Hindlimb muscle (tissue), 1 donor: Measurements from ENCODE around the gene GPRIN2. TPM values are rescaled to one million over a fixed set of nuclear protein-coding genes. Genes with fewer than 3 reads are reported as not detected.
A peak's percentile ranks its signal among the peaks of the same experiment; 100 is the strongest.
"Not testable (repeated sequence)": the region's sequence is repeated elsewhere in the genome, so short reads cannot be mapped to it uniquely, and the experiment has no call there.

ENCODE experiments used
- DNase-seq: peaks from one replicate; pipeline ENCODE4 v3.0.0-alpha.2; 2013
- polyA plus RNA-seq: library from polyadenylated mRNA; unstranded; fragments of 120-200 nt; gene quantifications from one replicate; pipeline ENCODE4 v1.2.1, GENCODE V29; 2013; ENCODE audit not compliant: insufficient read length

GPRIN2 gene
- polyA plus RNA-seq, 1 donor: not detected

DNA sequence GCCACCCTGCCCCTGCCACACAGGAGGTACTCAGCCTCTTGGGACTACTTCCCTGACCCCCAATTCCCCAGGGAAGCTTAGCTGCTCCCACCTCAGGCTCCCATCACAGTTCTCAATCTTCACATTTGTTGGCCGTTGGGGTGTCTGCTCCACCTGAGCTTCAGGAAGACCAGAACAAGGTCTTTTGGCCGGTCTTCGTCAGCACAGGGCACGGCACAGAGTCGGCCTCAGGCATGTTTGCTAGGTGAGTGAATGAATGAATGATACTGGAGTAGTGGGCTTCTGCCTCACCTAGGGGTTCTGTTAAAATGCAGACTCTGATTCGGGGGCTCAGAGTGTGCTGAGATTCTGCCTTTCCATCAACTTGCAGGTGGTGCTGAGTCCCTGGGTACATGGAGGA is 20.3 kb downstream of the GPRIN2 start:
- DNase-seq: no peak

DNA sequence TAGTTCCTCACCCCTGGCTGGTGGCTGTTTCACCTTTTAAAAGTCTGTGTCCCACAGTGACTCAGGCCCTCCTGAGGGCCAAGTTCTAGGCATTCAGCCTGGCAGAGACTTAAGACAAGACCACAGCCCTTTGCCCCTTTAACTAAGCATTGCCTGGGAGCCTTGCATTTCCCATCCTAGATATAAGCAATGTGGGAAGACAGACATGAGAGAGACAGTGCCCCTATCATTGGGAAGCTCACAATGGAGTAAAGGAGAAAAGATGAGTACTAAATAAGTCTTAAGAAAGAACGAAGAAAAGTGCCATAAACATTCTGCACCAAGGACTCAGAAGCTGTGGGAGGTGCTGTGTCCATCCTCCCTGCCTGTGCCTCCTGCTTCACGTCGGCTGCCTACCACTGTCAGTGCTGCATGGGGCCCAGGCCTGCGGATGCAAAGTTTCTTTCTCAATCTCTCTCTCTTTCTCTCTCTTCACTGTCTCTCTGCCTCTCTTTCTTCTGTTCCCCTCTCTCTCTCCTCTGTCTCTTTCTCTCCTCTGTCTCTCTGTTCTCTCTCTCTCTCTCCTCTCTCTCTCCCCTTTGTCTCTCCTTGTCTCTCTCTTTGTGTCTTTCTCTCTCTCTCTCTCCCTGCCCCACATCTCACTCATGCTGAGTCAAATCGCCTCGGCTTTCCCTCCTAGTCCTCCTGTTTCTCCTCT is 21.5 kb downstream of the GPRIN2 start:
- DNase-seq: no peak

DNA sequence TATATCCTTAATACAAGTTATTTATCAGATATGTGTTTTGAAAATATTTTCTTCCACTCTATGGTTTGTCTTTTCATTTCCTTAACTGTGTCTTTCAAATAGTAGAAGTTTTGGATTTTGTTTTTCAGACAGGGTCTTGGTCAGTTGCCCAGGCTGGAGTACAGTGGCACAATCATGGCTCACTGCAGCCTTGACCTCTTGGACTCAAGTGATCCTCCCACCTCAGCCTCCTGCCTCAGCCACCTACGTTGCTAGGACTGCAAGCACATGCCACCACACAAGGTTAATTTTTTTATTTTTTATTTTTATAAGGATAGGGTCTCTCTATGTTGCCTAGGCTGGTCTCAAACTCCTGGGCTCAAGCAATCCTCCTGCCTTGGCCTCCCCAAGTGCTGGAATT is 24.2 kb downstream of the GPRIN2 start:
- not testable (repeated sequence) for DNase-seq

- DNase-seq: peak; percentile 32
These were observed 25.9 kb downstream of the GPRIN2 start for GRCh38 chr10:46530249-46531186.

DNA sequence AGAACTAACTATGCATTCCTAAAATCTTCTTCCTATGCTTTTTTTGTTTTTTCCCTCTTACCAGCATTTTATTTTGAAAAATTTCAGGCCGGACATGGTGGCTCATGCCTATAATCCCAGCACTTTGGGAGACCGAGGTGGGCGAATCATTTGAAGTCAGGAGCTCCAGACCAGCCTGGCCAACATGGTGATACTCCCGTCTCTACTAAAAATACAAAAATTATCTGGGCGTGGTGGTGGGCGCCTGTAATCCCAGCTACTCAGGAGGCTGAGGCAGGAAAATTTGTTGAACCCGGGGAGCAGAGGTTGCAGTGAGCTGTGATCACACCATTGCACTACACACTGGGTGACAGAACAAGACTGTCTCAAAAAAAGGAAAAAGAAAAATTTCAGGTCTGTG is 26.7 kb downstream of the GPRIN2 start:
- DNase-seq: not testable (repeated sequence)

- DNase-seq: no peak
These were observed 27.5 kb downstream of the GPRIN2 start for GRCh38 chr10:46528675-46529615.

DNA sequence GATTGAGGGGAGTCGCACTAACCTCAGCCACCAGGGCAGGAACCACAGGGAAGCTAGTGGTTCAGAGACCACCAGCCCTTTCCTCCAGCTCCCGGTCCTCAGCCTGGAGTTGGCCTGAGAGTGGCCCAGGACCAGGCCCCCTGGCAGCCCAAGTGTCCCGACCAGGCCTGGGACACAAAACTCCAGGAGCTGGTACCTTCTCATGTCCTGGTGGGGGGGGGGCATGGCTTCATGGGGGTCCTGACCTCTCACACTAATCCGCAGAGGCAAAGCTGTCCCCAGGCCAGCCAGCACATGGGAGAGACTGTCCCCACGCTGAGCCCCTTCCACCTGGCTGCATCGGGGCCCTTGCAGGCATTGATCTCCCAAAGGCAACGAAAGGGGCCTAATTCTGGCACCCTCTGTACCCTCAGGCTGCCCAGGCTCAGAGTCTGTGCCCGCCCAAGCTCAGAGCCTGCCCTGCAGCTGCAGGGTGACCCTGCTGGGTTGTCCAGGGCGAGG is 28.2 kb downstream of the GPRIN2 start:
- no peak for DNase-seq

- DNase-seq: no peak
These were observed 29.1 kb downstream of the GPRIN2 start for GRCh38 chr10:46527241-46527811.

- no peak for DNase-seq
These were observed 29.8 kb downstream of the GPRIN2 start for GRCh38 chr10:46526682-46527038.

GRCh38 chr10:46525824-46526681 is 30.4 kb downstream of the GPRIN2 start:
- no peak for DNase-seq

- no peak for DNase-seq
These were observed 31.2 kb downstream of the GPRIN2 start for GRCh38 chr10:46525177-46525823.

GRCh38 chr10:46524472-46525176 is 31.8 kb downstream of the GPRIN2 start:
- no peak for DNase-seq

GRCh38 chr10:46523962-46524471 is 32.4 kb downstream of the GPRIN2 start:
- DNase-seq: no peak

DNA sequence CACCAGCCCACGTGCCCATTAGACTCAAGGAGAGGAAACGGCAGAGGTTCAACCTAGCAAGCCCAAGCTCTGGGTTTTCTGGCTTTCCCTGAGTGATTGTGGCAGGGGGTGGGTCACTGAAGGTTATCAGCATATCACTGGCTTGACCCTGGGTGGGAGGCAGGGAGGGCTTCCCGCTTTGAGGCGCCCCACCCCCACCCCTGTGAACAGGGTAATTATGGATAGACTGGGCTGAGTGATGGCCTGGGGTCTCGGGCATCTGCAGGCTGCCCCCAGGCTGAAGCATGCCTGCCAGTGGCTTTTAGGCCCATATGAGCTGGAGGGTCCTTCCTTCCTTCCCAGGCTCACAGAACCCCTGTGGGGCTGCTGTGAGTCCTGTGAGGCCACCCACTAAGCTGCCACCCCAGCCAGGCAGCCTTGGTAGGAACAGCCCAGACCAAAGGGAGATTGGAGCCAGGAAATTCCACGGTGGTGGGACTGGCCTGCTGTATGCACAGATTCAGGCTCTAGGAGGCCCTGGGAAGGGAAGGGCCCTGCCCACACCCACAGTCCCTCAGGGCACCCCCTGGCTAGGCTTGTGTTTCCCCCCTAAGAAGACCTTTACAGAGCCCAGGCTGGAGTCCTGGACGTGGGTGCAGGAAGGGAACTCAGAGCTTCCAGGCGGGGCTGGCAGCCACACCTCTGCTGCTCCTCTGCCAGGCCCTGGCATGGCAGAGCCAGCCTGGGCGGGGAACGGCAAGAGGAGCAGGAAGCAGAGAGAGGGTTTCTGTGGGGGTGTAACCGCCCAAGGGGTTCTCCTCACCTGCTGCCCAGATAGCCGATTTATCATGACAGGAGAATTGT is 33.1 kb downstream of the GPRIN2 start:
- no peak for DNase-seq

DNA sequence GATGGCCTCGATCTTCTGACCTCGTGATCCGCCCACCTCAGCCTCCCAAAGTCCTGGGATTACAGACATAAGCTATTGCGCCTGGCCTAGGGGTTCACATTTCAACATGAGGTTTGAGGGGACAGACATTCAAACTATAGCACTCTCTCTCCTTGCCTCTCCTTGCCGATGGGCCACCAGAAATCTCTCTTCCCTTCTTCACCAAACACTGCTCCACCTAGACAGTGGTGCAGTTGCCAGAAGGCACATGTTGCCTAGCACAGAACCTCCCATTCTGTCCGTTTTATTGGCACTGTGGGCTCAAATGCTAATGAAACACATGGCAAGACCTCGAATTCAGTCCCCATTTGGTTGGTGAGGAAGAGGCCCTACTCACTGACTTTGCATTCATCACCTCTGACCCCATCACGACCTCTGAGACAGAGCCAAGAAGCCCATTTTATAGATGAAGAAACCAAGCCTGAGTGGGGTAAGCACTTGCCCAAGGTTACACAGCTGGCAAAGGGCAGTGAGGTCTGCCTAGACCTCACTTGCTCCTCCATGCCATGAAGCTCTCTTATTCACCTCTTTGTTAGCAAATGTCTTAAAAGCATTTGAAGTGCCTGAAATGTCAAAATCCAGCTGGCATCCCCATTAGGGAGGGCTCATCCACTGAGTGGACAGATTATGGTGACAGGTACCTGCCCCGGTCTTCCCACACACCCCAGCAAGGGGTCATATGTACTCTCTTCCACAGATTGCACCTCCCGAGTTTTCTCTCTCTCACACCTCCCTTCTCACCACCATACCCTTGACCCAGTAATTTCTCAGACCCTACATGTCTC is 34.0 kb downstream of the GPRIN2 start:
- DNase-seq: no peak

GRCh38 chr10:46520941-46521340 is 35.5 kb downstream of the GPRIN2 start:
- DNase-seq: no peak

- DNase-seq: no peak
These were observed 36.1 kb downstream of the GPRIN2 start for GRCh38 chr10:46520381-46520780.
